ENCODE data around the gene DBI. TPM values are rescaled to one million over a fixed set of nuclear protein-coding genes. Genes with fewer than 3 reads are reported as not detected.

Gene DBI
- 142 and 146 TPM in 2 replicates for total RNA-seq

- peak; percentile 93 for DNase-seq (ENCODE audit: low spot score)
- H3K9me3 Mint-ChIP-seq, result no peaks in the 10 kb centered on the region
- H3K27me3 Mint-ChIP-seq (ENCODE audit: insufficient read depth), result no peaks in the 10 kb centered on the region
- H3K4me3 Mint-ChIP-seq, result peak within 1 kb of the TSS; percentile 99
- peaks cover 42% of the 10 kb centered on the region for H3K36me3 Mint-ChIP-seq (ENCODE audit: low read depth)
- H3K4me1 Mint-ChIP-seq (ENCODE audit: low read depth), result peaks cover 46% of the 10 kb centered on the region
- intact Hi-C loops (cut with micrococcal nuclease), result loop anchor here (1.0 to 5.0 kb wide), 11 partner anchors 20 to 1552 kb away; partner anchors contain the start of genes CCDC93, DDX18, EPB41L5 and INSIG2
- peak within 1 kb of the TSS; percentile 99 for H3K27ac Mint-ChIP-seq
Measured at GRCh38 chr2:119366649-119367471, at the start of gene DBI, which contains the start of gene C2orf76. Gene DBI, plus strand, starts transcription at chr2:119366977. Its CDS starts 75 bp downstream, at chr2:119367052. Gene C2orf76, minus strand, starts transcription at chr2:119366834. Its CDS starts 26,875 bp downstream, at chr2:119339959.

GRCh38 chr2:119317554-119317953 lies 49.2 kb upstream of the DBI start:
- intact Hi-C loops (cut with micrococcal nuclease), result no loop called here
- Mint-ChIP-seq H3K27ac (no peak overlapping the region), H3K9me3 (no peaks in the 10 kb centered on the region), H3K4me1 (ENCODE audit: low read depth) (no peaks in the 10 kb centered on the region), H3K27me3 (ENCODE audit: insufficient read depth) (peaks cover 3% of the 10 kb centered on the region), H3K36me3 (ENCODE audit: low read depth) (no peaks in the 10 kb centered on the region), H3K4me3 (no peak overlapping the region)
- DNase-seq (ENCODE audit: low spot score), result no peak

- H3K27me3 Mint-ChIP-seq (ENCODE audit: insufficient read depth), result peaks cover 3% of the 10 kb centered on the region
- no peak for DNase-seq (ENCODE audit: low spot score)
- H3K9me3 Mint-ChIP-seq, result no peaks in the 10 kb centered on the region
- H3K36me3 Mint-ChIP-seq (ENCODE audit: low read depth), result no peaks in the 10 kb centered on the region
- intact Hi-C loops (cut with micrococcal nuclease), result no loop called here
- H3K27ac Mint-ChIP-seq, result no peak overlapping the region
- no peak overlapping the region for H3K4me3 Mint-ChIP-seq
- H3K4me1 Mint-ChIP-seq (ENCODE audit: low read depth), result no peaks in the 10 kb centered on the region
Measured at GRCh38 chr2:119319593-119319992, 47.2 kb upstream of the DBI start.

GRCh38 chr2:119323459-119323858 lies 43.3 kb upstream of the DBI start:
- no peaks in the 10 kb centered on the region for H3K9me3 Mint-ChIP-seq
- no peak overlapping the region for H3K27ac Mint-ChIP-seq
- no peaks in the 10 kb centered on the region for H3K4me1 Mint-ChIP-seq (ENCODE audit: low read depth)
- peaks cover 3% of the 10 kb centered on the region for H3K27me3 Mint-ChIP-seq (ENCODE audit: insufficient read depth)
- intact Hi-C loops (cut with micrococcal nuclease), result no loop called here
- H3K4me3 Mint-ChIP-seq, result no peak overlapping the region
- DNase-seq (ENCODE audit: low spot score), result no peak
- H3K36me3 Mint-ChIP-seq (ENCODE audit: low read depth), result no peaks in the 10 kb centered on the region

- intact Hi-C loops (cut with micrococcal nuclease), result no loop called here
- Mint-ChIP-seq H3K27ac (no peak overlapping the region), H3K27me3 (ENCODE audit: insufficient read depth) (peaks cover 3% of the 10 kb centered on the region), H3K9me3 (no peaks in the 10 kb centered on the region), H3K36me3 (ENCODE audit: low read depth) (no peaks in the 10 kb centered on the region), H3K4me3 (no peak overlapping the region), H3K4me1 (ENCODE audit: low read depth) (no peaks in the 10 kb centered on the region)
- no peak for DNase-seq (ENCODE audit: low spot score)
Measured at GRCh38 chr2:119324685-119325270, 42.0 kb upstream of the DBI start.

GRCh38 chr2:119326938-119327337 lies 39.8 kb upstream of the DBI start:
- H3K36me3 Mint-ChIP-seq (ENCODE audit: low read depth), result no peaks in the 10 kb centered on the region
- no peaks in the 10 kb centered on the region for H3K9me3 Mint-ChIP-seq
- peaks cover 2% of the 10 kb centered on the region for H3K27me3 Mint-ChIP-seq (ENCODE audit: insufficient read depth)
- no peak overlapping the region for H3K27ac Mint-ChIP-seq
- DNase-seq (ENCODE audit: low spot score), result no peak
- H3K4me3 Mint-ChIP-seq, result no peak overlapping the region
- intact Hi-C loops (cut with micrococcal nuclease), result no loop called here
- H3K4me1 Mint-ChIP-seq (ENCODE audit: low read depth), result no peaks in the 10 kb centered on the region

GRCh38 chr2:119327431-119327830 lies 39.3 kb upstream of the DBI start:
- no peaks in the 10 kb centered on the region for H3K4me1 Mint-ChIP-seq (ENCODE audit: low read depth)
- no peaks in the 10 kb centered on the region for H3K9me3 Mint-ChIP-seq

GRCh38 chr2:119332953-119333352 lies 33.8 kb upstream of the DBI start:
- Mint-ChIP-seq H3K4me3 (no peak overlapping the region), H3K27ac (no peak overlapping the region), H3K9me3 (no peaks in the 10 kb centered on the region), H3K4me1 (ENCODE audit: low read depth) (no peaks in the 10 kb centered on the region), H3K36me3 (ENCODE audit: low read depth) (no peaks in the 10 kb centered on the region), H3K27me3 (ENCODE audit: insufficient read depth) (no peaks in the 10 kb centered on the region)
- intact Hi-C loops (cut with micrococcal nuclease), result no loop called here
- DNase-seq (ENCODE audit: low spot score), result no peak

More at GRCh38 chr2:119327431-119327830, 39.3 kb upstream of the DBI start:
- Mint-ChIP-seq H3K27me3 (ENCODE audit: insufficient read depth) (peaks cover 2% of the 10 kb centered on the region), H3K36me3 (ENCODE audit: low read depth) (no peaks in the 10 kb centered on the region), H3K27ac (no peak overlapping the region), H3K4me3 (no peak overlapping the region)
- no peak for DNase-seq (ENCODE audit: low spot score)
- intact Hi-C loops (cut with micrococcal nuclease), result no loop called here

- Mint-ChIP-seq H3K36me3 (ENCODE audit: low read depth) (no peaks in the 10 kb centered on the region), H3K27me3 (ENCODE audit: insufficient read depth) (no peaks in the 10 kb centered on the region), H3K4me3 (no peak overlapping the region), H3K9me3 (no peaks in the 10 kb centered on the region), H3K4me1 (ENCODE audit: low read depth) (peaks cover 3% of the 10 kb centered on the region), H3K27ac (no peak overlapping the region)
- intact Hi-C loops (cut with micrococcal nuclease), result no loop called here
- DNase-seq (ENCODE audit: low spot score), result no peak
Measured at GRCh38 chr2:119333360-119333759, 33.4 kb upstream of the DBI start.

GRCh38 chr2:119333833-119334232 lies 32.9 kb upstream of the DBI start:
- H3K4me1 Mint-ChIP-seq (ENCODE audit: low read depth), result peaks cover 8% of the 10 kb centered on the region

GRCh38 chr2:119337749-119338148 lies 29.0 kb upstream of the DBI start:
- intact Hi-C loops (cut with micrococcal nuclease), result no loop called here
- H3K36me3 Mint-ChIP-seq (ENCODE audit: low read depth), result no peaks in the 10 kb centered on the region
- H3K9me3 Mint-ChIP-seq, result no peaks in the 10 kb centered on the region
- DNase-seq (ENCODE audit: low spot score), result no peak
- no peak overlapping the region for H3K27ac Mint-ChIP-seq
- no peak overlapping the region for H3K4me3 Mint-ChIP-seq
- peaks cover 14% of the 10 kb centered on the region for H3K4me1 Mint-ChIP-seq (ENCODE audit: low read depth)
- H3K27me3 Mint-ChIP-seq (ENCODE audit: insufficient read depth), result no peaks in the 10 kb centered on the region

More at GRCh38 chr2:119333833-119334232, 32.9 kb upstream of the DBI start:
- Mint-ChIP-seq H3K4me3 (no peak overlapping the region), H3K27me3 (ENCODE audit: insufficient read depth) (no peaks in the 10 kb centered on the region), H3K36me3 (ENCODE audit: low read depth) (no peaks in the 10 kb centered on the region), H3K27ac (no peak overlapping the region), H3K9me3 (no peaks in the 10 kb centered on the region)
- no peak for DNase-seq (ENCODE audit: low spot score)
- intact Hi-C loops (cut with micrococcal nuclease), result no loop called here

GRCh38 chr2:119338272-119338671 lies 28.5 kb upstream of the DBI start:
- H3K4me1 Mint-ChIP-seq (ENCODE audit: low read depth), result peaks cover 14% of the 10 kb centered on the region
- intact Hi-C loops (cut with micrococcal nuclease), result no loop called here
- H3K9me3 Mint-ChIP-seq, result no peaks in the 10 kb centered on the region
- H3K27me3 Mint-ChIP-seq (ENCODE audit: insufficient read depth), result no peaks in the 10 kb centered on the region
- no peak overlapping the region for H3K4me3 Mint-ChIP-seq
- no peak overlapping the region for H3K27ac Mint-ChIP-seq
- no peaks in the 10 kb centered on the region for H3K36me3 Mint-ChIP-seq (ENCODE audit: low read depth)
- no peak for DNase-seq (ENCODE audit: low spot score)

GRCh38 chr2:119338826-119339561 lies 27.8 kb upstream of the DBI start:
- H3K4me1 Mint-ChIP-seq (ENCODE audit: low read depth), result peaks cover 14% of the 10 kb centered on the region
- DNase-seq (ENCODE audit: low spot score), result no peak
- H3K27me3 Mint-ChIP-seq (ENCODE audit: insufficient read depth), result no peaks in the 10 kb centered on the region
- H3K36me3 Mint-ChIP-seq (ENCODE audit: low read depth), result no peaks in the 10 kb centered on the region
- no peak overlapping the region for H3K4me3 Mint-ChIP-seq
- H3K27ac Mint-ChIP-seq, result no peak overlapping the region
- H3K9me3 Mint-ChIP-seq, result no peaks in the 10 kb centered on the region
- intact Hi-C loops (cut with micrococcal nuclease), result no loop called here

Measured in activated T-helper 1 cell treated with anti-CD3 and anti-CD28 coated beads, Interleukin-12 subunit alpha, Interleukin-12 subunit beta, Interleukin-2, Interleukin-4 antibody, amounts not matched to agents 30 ng/mL and 10 ng/mL and 1 ng/mL, durations not matched to agents 14 hours and 24 hours and 36 hours (primary cell).